HEK293 (cell line): Measurements from ENCODE around the gene SEMA6D.

Source experiments
- CTCF ChIA-PET: fragments of 350-600 bp; formaldehyde crosslinking; extraction: SDS; loops from one replicate; lab custom pipeline; 2021; ENCODE audit warnings: antibody characterized with exemption; lab: Yijun Ruan, JAX
- POLR2A ChIA-PET: fragments of 300-600 bp; formaldehyde crosslinking; extraction: SDS; loops from one replicate; lab custom pipeline; 2020; ENCODE audit warnings: antibody characterized with exemption, inconsistent platforms; lab: Yijun Ruan, JAX
- H3K27ac ChIP-seq: fragments of 200-500 bp; sonication (Bioruptor generic); 2 replicates; pipeline ENCODE4 v1.5.1; 2014; ENCODE audit warnings: low read depth, low read length, control low read depth, inconsistent platforms; ENCODE audit errors: extremely low read depth
- H3K36me3 ChIP-seq, 2 experiments: fragments of 200-500 bp in 1 of 2; sonication (Bioruptor generic) in 1 of 2; 1 replicate in 1 of 2; 2 replicates in 1 of 2; pipeline ENCODE4 v1.5.1; 2014 to 2017; ENCODE audit warnings: inconsistent platforms in 2 of 2, low read length in 2 of 2; ENCODE audit not compliant: control insufficient read depth in 2 of 2, insufficient read depth in 1 of 2
- H3K4me1 ChIP-seq: fragments of 200-500 bp; sonication (Bioruptor generic); 2 replicates; pipeline ENCODE4 v1.5.1; 2014; ENCODE audit warnings: mild to moderate bottlenecking, low read length, inconsistent platforms; ENCODE audit not compliant: control insufficient read depth, insufficient read depth
- H3K4me3 ChIP-seq: 2 replicates; pipeline ENCODE4 v1.5.1; 2011; ENCODE audit warnings: low read depth, mild to moderate bottlenecking, control low read depth, low read length, moderate library complexity
- H3K9me3 ChIP-seq: fragments of 200-500 bp; sonication (Bioruptor generic); 2 replicates; pipeline ENCODE4 v1.5.1; 2014; ENCODE audit warnings: low read depth, low read length, inconsistent platforms; ENCODE audit not compliant: control insufficient read depth, insufficient read depth
- BCL11B ChIP-seq: fragments of 450-650 bp; formaldehyde crosslinking; IDR thresholded peaks from 2 replicates; pipeline ENCODE4 v1.5.1; 2016; ENCODE audit warnings: low read depth, missing biosample characterization, missing genetic modification characterization
- SP2 ChIP-seq: fragments of 450-650 bp; formaldehyde crosslinking; IDR thresholded peaks from 2 replicates; pipeline ENCODE4 v1.5.1; 2016; ENCODE audit warnings: missing biosample characterization, missing genetic modification characterization
- ZFP69B ChIP-seq: fragments of 450-650 bp; formaldehyde crosslinking; IDR thresholded peaks from 2 replicates; pipeline ENCODE4 v1.5.1; 2016; ENCODE audit warnings: missing biosample characterization, missing genetic modification characterization
- ZNF112 ChIP-seq: fragments of 450-650 bp; formaldehyde crosslinking; IDR thresholded peaks from 2 replicates; pipeline ENCODE4 v1.5.0; 2017; ENCODE audit warnings: missing biosample characterization, missing genetic modification characterization
- ZNF121 ChIP-seq: fragments of 450-650 bp; formaldehyde crosslinking; IDR thresholded peaks from 2 replicates; pipeline ENCODE4 v1.5.1; 2016; ENCODE audit warnings: missing biosample characterization, missing genetic modification characterization
- ZNF155 ChIP-seq: fragments of 450-650 bp; formaldehyde crosslinking; IDR thresholded peaks from 2 replicates; pipeline ENCODE4 v1.5.1; 2016; ENCODE audit warnings: missing biosample characterization, missing genetic modification characterization
- ZNF16 ChIP-seq: fragments of 450-650 bp; formaldehyde crosslinking; IDR thresholded peaks from 2 replicates; pipeline ENCODE4 v1.5.1; 2016; ENCODE audit warnings: low read depth, missing biosample characterization, missing genetic modification characterization
- ZNF18 ChIP-seq: fragments of 450-650 bp; formaldehyde crosslinking; IDR thresholded peaks from 2 replicates; pipeline ENCODE4 v1.5.1; 2016; ENCODE audit warnings: missing biosample characterization, missing genetic modification characterization
- ZNF211 ChIP-seq: fragments of 450-650 bp; formaldehyde crosslinking; IDR thresholded peaks from 2 replicates; pipeline ENCODE4 v1.5.1; 2016; ENCODE audit warnings: low read depth, missing biosample characterization, missing genetic modification characterization
- ZNF214 ChIP-seq: fragments of 450-650 bp; formaldehyde crosslinking; IDR thresholded peaks from 2 replicates; pipeline ENCODE4 v1.5.1; 2017; ENCODE audit warnings: missing biosample characterization, mild to moderate bottlenecking, missing genetic modification characterization, borderline replicate concordance
- ZNF311 ChIP-seq: fragments of 450-650 bp; formaldehyde crosslinking; IDR thresholded peaks from 2 replicates; pipeline ENCODE4 v1.5.1; 2017; ENCODE audit warnings: missing biosample characterization, missing genetic modification characterization, borderline replicate concordance
- ZNF341 ChIP-seq: fragments of 450-650 bp; formaldehyde crosslinking; IDR thresholded peaks from 2 replicates; pipeline ENCODE4; 2016; ENCODE audit warnings: low read depth, missing biosample characterization, missing genetic modification characterization
- ZNF366 ChIP-seq: fragments of 450-650 bp; formaldehyde crosslinking; conservative IDR thresholded peaks from 2 replicates; pipeline ENCODE4 v1.5.1; 2016; ENCODE audit warnings: missing biosample characterization, missing genetic modification characterization
- ZNF571 ChIP-seq: fragments of 450-650 bp; formaldehyde crosslinking; IDR thresholded peaks from 2 replicates; pipeline ENCODE4 v1.5.0; 2017; ENCODE audit warnings: missing biosample characterization, missing genetic modification characterization
- ZNF624 ChIP-seq: fragments of 450-650 bp; formaldehyde crosslinking; IDR thresholded peaks from 2 replicates; pipeline ENCODE4 v1.5.1; 2017; ENCODE audit warnings: missing biosample characterization, missing genetic modification characterization
- ZNF664 ChIP-seq: fragments of 450-650 bp; formaldehyde crosslinking; IDR thresholded peaks from 2 replicates; pipeline ENCODE4 v1.5.1; 2016; ENCODE audit warnings: missing biosample characterization, missing genetic modification characterization
- ZNF76 ChIP-seq: fragments of 450-650 bp; formaldehyde crosslinking; IDR thresholded peaks from 2 replicates; pipeline ENCODE4; 2016; ENCODE audit warnings: low read depth, missing biosample characterization, missing genetic modification characterization, borderline replicate concordance
- ZNF785 ChIP-seq: fragments of 450-650 bp; formaldehyde crosslinking; IDR thresholded peaks from 2 replicates; pipeline ENCODE4 v1.5.1; 2016; ENCODE audit warnings: missing biosample characterization, missing genetic modification characterization
- ZNF837 ChIP-seq: fragments of 450-650 bp; formaldehyde crosslinking; IDR thresholded peaks from 2 replicates; pipeline ENCODE4 v1.5.1; 2016; ENCODE audit warnings: missing biosample characterization, missing genetic modification characterization
- ZSCAN4 ChIP-seq: fragments of 450-650 bp; formaldehyde crosslinking; IDR thresholded peaks from 2 replicates; pipeline ENCODE4 v1.5.1; 2017; ENCODE audit warnings: missing biosample characterization, missing genetic modification characterization

Gene SEMA6D

DNA sequence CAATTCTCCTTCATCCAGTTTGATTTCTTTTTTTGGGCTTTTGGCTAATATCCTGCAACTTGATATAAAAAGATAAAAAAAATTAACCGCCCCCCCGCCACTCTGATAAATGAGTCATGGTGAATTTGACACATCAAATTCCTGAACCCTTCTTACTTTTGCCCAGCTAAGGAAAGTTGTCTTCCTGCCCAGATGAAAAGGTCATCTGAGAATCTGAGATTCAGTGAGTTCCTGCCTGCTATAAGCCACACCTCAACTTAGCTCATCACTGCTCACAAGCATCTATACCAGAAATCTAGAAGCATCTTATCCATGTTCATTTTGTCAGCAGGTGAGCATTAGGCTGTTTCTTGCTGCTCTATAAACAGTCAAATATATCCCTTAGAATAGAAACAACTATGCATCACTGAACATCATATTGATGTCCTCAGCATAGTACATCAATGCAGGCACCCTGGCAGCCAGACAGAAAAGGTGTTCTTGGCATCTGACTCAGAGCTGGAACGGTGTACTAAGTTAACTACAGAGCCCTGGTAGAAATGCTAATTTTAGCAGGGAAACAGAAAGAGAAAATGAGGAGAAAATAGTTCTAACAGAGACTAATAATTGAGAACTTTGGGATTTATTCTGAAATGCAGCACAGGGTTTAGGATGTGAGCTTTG lies 77.1 kb downstream of the SEMA6D start:
- Histone ChIP-seq H3K4me1 (no peaks in the 10 kb centered on the region), H3K27ac (no peak overlapping the region), H3K4me3 (no peak overlapping the region), H3K9me3 (no peaks in the 10 kb centered on the region), H3K36me3 (no peaks in the 10 kb centered on the region)
- TF ChIP-seq ZNF211 (tag by site-specific recombination) = no peak
- TF ChIP-seq ZNF311 = no peak
- TF ChIP-seq ZNF155 (tag by site-specific recombination) = no peak
- no peak for TF ChIP-seq ZSCAN4 (tag by site-specific recombination)
- no peak for TF ChIP-seq SP2
- no peak for TF ChIP-seq ZNF16
- TF ChIP-seq ZNF366 (tag by site-specific recombination) = no peak
- POLR2A ChIA-PET = no interaction called here
- CTCF ChIA-PET = no interaction called here

DNA sequence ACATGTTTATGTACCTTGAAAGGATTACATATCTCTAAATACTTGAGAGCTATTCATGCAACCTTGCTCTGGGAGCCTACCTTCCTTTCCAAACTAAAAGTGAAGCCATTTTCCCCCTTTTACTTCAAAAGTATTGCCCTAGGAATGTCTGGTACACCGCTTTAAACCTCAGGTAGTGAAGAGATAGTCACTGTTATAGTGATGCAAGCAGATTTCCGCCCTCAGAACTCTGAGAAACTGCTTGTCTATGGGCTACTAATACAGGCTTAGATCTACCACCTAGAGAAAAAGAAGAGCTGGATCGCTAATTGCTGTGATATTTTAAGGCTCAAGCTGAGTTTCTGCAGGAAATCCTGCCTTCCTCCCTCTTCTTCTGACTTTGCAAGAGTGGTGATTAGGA lies 78.6 kb downstream of the SEMA6D start:
- no peak overlapping the region for H3K4me3 ChIP-seq
- H3K9me3 ChIP-seq = no peaks in the 10 kb centered on the region
- no peaks in the 10 kb centered on the region for H3K4me1 ChIP-seq
- TF ChIP-seq ZNF121 (tag by site-specific recombination) = no peak
- no peak for TF ChIP-seq ZNF341 (tag by site-specific recombination)
- no peak for TF ChIP-seq ZNF664 (tag by site-specific recombination)
- no peak for TF ChIP-seq ZNF112
- TF ChIP-seq, all 188 proteins: peak for 0
- H3K27ac ChIP-seq = no peak overlapping the region
- POLR2A ChIA-PET = no interaction called here
- CTCF ChIA-PET = interaction anchor here (0.6 kb wide), 1 partner anchor 45 kb away, joined by 3 read pairs; no protein-coding TSS in a partner anchor
- no peaks in the 10 kb centered on the region for H3K36me3 ChIP-seq

DNA sequence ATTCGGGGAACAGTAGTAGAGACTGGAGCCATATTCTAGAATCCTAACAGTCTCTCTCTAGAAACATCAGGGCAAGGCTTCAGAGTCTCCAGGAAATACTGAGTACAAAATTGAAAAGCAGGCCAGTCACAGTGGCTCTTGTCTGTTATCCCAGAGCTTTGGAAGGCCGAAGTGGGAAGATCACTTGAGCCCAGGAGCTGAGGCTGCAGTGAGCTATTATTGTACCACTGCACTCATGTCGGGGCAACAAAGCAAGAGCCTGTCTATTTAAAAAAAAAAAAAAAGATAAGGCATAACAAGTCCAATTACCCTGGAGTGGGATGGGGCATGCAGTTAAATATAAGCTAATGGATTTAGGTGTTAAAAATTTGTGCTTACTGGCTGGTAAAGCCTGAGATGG lies 79.0 kb downstream of the SEMA6D start:
- CTCF ChIA-PET = interaction anchor here (0.6 kb wide), 1 partner anchor 46 kb away, joined by 3 read pairs; no protein-coding TSS in a partner anchor
- Histone ChIP-seq H3K9me3 (no peaks in the 10 kb centered on the region), H3K36me3 (no peaks in the 10 kb centered on the region), H3K27ac (no peak overlapping the region), H3K4me3 (no peak overlapping the region), H3K4me1 (no peaks in the 10 kb centered on the region)
- no peak for TF ChIP-seq ZNF18
- no peak for TF ChIP-seq ZNF624 (tag by site-specific recombination)
- no peak for TF ChIP-seq ZNF214 (tag by site-specific recombination)
- TF ChIP-seq ZNF837 (tag by site-specific recombination) = no peak
- TF ChIP-seq ZNF785 (tag by site-specific recombination) = no peak
- no peak for TF ChIP-seq ZNF571 (tag by site-specific recombination)
- no peak for TF ChIP-seq ZNF76 (tag by site-specific recombination)
- no peak for TF ChIP-seq BCL11B
- TF ChIP-seq ZFP69B (tag by site-specific recombination) = no peak
- POLR2A ChIA-PET = no interaction called here
